ENCODE measurements around the gene CR1. TPM values are rescaled to one million over a fixed set of nuclear protein-coding genes. Genes with fewer than 3 reads are reported as not detected.

The CR1 gene
- total RNA-seq, 2 experiments from 2014 or later: 0.14 to 0.18 TPM

GRCh38 chr1:207646944-207647579, 151.1 kb downstream of the CR1 start:
- peaks cover 14% of the 10 kb centered on the region for H3K4me1 Mint-ChIP-seq (ENCODE audit: low read depth)
- no peak for TF ChIP-seq CTCF (IDR thresholded peaks at IDR 0.05)
- intact Hi-C loops (cut with micrococcal nuclease): no loop called here

GRCh38 chr1:207647671-207648333, 151.8 kb downstream of the CR1 start:
- Mint-ChIP-seq H3K27me3 (peaks cover 16% of the 10 kb centered on the region), H3K36me3 (ENCODE audit: low read depth) (no peaks in the 10 kb centered on the region), H3K9me3 (no peaks in the 10 kb centered on the region), H3K4me3 (no peak overlapping the region), H3K27ac (no peak overlapping the region), H3K4me1 (ENCODE audit: low read depth) (peaks cover 14% of the 10 kb centered on the region)
- no peak for DNase-seq
- no peak for TF ChIP-seq CTCF (IDR thresholded peaks at IDR 0.05)
- CTCF ChIA-PET: no interaction called here
- POLR2A ChIA-PET: no interaction called here
- intact Hi-C loops (cut with micrococcal nuclease): no loop called here
- no peak for ATAC-seq

More at GRCh38 chr1:207646944-207647579, 151.1 kb downstream of the CR1 start:
- no peak overlapping the region for H3K4me3 Mint-ChIP-seq
- no peaks in the 10 kb centered on the region for H3K9me3 Mint-ChIP-seq
- CTCF ChIA-PET: no interaction called here
- H3K36me3 Mint-ChIP-seq (ENCODE audit: low read depth): no peaks in the 10 kb centered on the region
- no peak for DNase-seq
- H3K27ac Mint-ChIP-seq: no peak overlapping the region
- H3K27me3 Mint-ChIP-seq: peaks cover 13% of the 10 kb centered on the region
- POLR2A ChIA-PET: no interaction called here
- no peak for ATAC-seq

DNA sequence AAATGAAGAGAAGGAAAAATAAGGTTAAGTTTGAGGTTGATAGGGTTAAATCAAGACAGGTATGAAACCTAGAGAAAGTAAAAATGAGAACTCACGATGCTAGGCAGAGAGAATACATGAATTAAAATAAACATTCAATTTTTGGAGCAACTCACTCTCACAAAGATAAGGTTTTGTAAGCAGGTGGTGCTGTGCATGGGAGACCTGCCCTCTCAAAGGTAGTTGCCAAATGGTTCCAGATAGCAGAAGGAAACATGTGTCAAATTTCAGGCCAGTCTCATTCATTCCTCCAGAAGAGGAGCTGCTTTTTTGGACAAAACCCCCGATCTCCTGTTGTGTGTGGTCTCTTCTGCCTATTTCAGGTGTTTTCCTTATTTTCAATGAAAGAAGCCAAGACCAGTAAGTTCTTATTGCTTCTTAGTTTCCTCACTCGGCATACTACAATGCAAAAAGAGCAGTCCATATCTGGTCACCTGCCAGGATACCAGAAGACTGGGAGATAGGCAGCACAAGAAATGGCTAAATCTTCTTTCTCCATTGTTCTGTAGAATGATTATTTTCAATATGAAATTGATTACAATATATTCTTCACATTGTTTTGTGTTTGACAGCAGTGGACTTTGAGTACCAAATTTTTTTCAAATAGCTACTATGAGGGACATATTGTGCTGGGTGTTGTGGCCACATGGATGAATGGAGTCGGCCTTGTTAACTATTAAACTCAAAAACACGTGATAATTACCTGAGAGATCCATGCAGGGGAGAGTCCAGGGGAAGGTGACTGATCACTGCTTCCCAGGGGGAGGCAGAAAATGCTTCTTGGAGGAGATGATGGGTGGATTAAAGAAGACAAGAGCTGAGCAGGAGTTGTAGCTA, 152.6 kb downstream of the CR1 start:
- ChIA-PET CTCF (interaction anchor here (1.0 to 1.5 kb wide), 2 partner anchors 54 to 149 kb away, joined by 3 to 5 read pairs; no protein-coding TSS in a partner anchor), POLR2A (no interaction called here)
- H3K36me3 Mint-ChIP-seq (ENCODE audit: low read depth): no peaks in the 10 kb centered on the region
- no peak for TF ChIP-seq CTCF (IDR thresholded peaks at IDR 0.05)
- no peak overlapping the region for H3K27ac Mint-ChIP-seq
- peaks cover 14% of the 10 kb centered on the region for H3K4me1 Mint-ChIP-seq (ENCODE audit: low read depth)
- H3K27me3 Mint-ChIP-seq: peaks cover 14% of the 10 kb centered on the region
- H3K4me3 Mint-ChIP-seq: no peak overlapping the region
- H3K9me3 Mint-ChIP-seq: no peaks in the 10 kb centered on the region
- no peak for ATAC-seq
- intact Hi-C loops (cut with micrococcal nuclease): no loop called here
- DNase-seq: no peak

DNA sequence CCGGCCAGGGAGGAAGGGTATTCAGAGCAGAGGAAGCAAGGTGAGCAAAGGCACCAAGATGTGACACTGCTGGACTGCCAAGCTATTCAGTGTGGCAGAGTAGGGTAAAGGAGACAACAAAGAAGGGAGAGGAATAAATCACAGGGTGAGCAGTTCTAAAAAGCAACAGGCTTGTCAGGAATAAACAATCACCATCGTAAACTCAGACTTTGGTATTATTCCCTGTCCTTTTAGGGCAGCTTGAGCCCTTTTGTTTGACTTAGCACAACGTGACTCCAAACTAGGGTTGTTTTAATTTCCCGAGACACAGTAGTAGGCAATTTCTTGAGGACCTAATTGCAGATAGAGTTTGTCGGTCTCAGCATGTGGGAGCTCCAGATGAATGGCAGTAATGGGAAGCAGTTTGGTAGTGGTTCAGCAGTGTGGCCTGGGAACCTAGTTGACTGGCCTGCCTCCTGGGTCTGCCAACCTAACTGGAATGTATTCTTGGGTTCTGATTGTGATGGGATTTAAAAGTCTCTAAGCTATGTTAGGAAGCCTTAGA, 153.3 kb downstream of the CR1 start:
- no peak overlapping the region for H3K27ac Mint-ChIP-seq
- intact Hi-C loops (cut with micrococcal nuclease): no loop called here
- no peak for ATAC-seq
- DNase-seq: no peak
- no peak for TF ChIP-seq CTCF (IDR thresholded peaks at IDR 0.05)
- ChIA-PET POLR2A (no interaction called here), CTCF (interaction anchor here (1.0 to 1.5 kb wide), 2 partner anchors 53 to 148 kb away, joined by 3 to 5 read pairs; no protein-coding TSS in a partner anchor)
- peaks cover 10% of the 10 kb centered on the region for H3K27me3 Mint-ChIP-seq
- H3K36me3 Mint-ChIP-seq (ENCODE audit: low read depth): no peaks in the 10 kb centered on the region
- peaks cover 12% of the 10 kb centered on the region for H3K4me1 Mint-ChIP-seq (ENCODE audit: low read depth)
- H3K9me3 Mint-ChIP-seq: no peaks in the 10 kb centered on the region
- H3K4me3 Mint-ChIP-seq: no peak overlapping the region

All from activated CD8-positive, alpha-beta T cell treated with anti-CD3 and anti-CD28 coated beads for 36 hours (primary cell).